Activated T-helper 1 cell treated with Interleukin-2 at 50 U/mL for 16 hours (primary cell): ENCODE results near the gene MAG.

Experiments
- DNase-seq: peaks from one replicate; pipeline ENCODE4 v3.0.0-alpha.2; 2020; ENCODE audit warnings: low read depth

Gene MAG

GRCh38 chr19:35291916-35292315 lies at the start of gene MAG:
Gene MAG, plus strand, starts transcription at chr19:35292161. Its CDS starts 3,248 bp downstream, at chr19:35295409.
- no peak for DNase-seq

- no peak for DNase-seq
Observed at GRCh38 chr19:35246466-35247092, 45.4 kb upstream of the MAG start.

GRCh38 chr19:35247526-35248309 lies 44.2 kb upstream of the MAG start:
- peak; percentile 53 for DNase-seq

GRCh38 chr19:35248310-35249145 lies 43.4 kb upstream of the MAG start, which contains the start of gene LSR:
Gene LSR, plus strand, starts transcription at chr19:35249002. Its CDS starts 21 bp downstream, at chr19:35249023.
- DNase-seq, result peak; percentile 65

GRCh38 chr19:35249146-35249847 lies 42.7 kb upstream of the MAG start:
- no peak for DNase-seq

- no peak for DNase-seq
Observed at GRCh38 chr19:35249848-35250711, 41.9 kb upstream of the MAG start.

- no peak for DNase-seq
Observed at GRCh38 chr19:35251456-35251855, 40.5 kb upstream of the MAG start.

- no peak for DNase-seq
Observed at GRCh38 chr19:35253316-35254286, 38.4 kb upstream of the MAG start.

- no peak for DNase-seq
Observed at GRCh38 chr19:35254341-35255297, 37.3 kb upstream of the MAG start.

GRCh38 chr19:35256566-35256965 lies 35.4 kb upstream of the MAG start:
- DNase-seq, result no peak

GRCh38 chr19:35257113-35257461 lies 34.9 kb upstream of the MAG start:
- no peak for DNase-seq

GRCh38 chr19:35260694-35261304 lies 31.2 kb upstream of the MAG start:
- DNase-seq, result no peak

GRCh38 chr19:35261356-35262100 lies 30.4 kb upstream of the MAG start:
- DNase-seq, result no peak

GRCh38 chr19:35262101-35262761 lies 29.7 kb upstream of the MAG start:
- DNase-seq, result no peak

GRCh38 chr19:35264268-35265125 lies 27.5 kb upstream of the MAG start:
- no peak for DNase-seq
